Activated gamma-delta T cell (primary cell): ENCODE measurements around the gene SLIT1.

Source experiments
- DNase-seq: peaks from one replicate; lab custom pipeline; 2025; lab: John Stamatoyannopoulos, UW

SLIT1 gene

GRCh38 chr10:97024168-97025073, 161.3 kb downstream of the SLIT1 start:
- DNase-seq = no peak

- DNase-seq = no peak
These were observed 162.2 kb downstream of the SLIT1 start for GRCh38 chr10:97023401-97024167.

DNA sequence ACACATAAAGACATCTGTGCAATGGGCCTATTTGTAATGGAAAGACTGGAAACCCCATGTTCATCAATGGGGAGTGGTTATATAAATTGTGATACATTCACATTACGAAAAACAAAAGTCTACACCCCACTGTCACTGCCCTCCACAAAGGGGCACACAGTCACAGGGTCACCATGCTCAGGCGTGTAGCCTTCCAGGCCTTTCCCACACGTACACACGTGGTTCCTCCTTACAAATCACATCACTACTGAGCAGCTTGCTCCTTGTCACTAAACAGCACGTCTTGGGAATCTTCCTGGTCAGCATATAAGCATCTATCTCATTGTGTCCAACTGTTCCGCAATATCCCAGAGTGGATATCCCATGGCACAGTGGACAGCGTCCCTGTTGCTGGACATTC, 163.1 kb downstream of the SLIT1 start:
- DNase-seq = no peak

DNA sequence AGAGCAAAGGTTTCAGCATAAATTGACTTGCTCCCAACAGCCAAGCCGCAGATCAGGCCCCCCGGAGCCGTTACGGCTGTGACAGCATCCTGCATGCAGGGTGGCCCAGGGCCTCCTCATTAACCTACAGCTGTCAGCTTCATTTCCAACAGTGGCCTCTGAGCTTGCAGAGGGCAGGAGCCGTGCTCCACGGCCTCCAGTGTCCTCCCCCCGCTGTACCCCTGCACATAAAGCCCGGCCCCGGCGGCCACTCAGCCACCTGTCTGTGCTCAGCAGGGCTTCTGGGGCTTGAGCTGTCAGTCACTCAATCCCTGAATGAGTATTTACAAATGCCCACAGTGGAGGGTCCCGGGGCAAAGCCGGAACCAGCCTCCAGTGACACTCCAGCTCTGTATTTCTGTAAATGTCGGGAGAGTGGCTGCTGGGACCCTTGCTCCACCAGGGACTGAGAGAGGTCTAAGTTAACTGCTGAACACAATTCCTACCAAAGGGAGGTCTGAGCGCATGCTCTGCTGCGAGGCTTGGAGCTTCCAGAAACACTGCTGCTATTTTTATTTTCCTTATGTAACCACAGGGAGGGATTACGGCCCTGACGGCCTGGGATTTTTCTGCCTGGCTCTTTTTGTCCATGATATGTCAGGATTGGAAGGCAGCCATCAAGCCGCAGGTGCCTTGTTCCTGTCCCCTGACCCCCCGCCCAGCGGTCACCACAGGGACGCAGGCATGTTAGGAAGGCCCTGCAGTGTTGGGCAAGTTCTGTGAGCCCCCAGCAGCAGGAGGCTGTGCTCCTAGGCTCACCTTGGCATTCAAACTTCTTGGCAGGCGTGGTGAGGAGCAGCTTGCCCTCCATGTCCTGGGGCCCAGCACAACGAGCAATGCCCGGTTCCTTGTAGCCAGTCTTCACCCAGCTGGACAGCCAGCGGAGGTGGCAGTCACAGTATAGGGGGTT, 165.0 kb downstream of the SLIT1 start:
- no peak for DNase-seq

GRCh38 chr10:97019213-97019844, 166.4 kb downstream of the SLIT1 start:
- no peak for DNase-seq

- no peak for DNase-seq
These were observed 167.2 kb downstream of the SLIT1 start for GRCh38 chr10:97018251-97019212.

DNA sequence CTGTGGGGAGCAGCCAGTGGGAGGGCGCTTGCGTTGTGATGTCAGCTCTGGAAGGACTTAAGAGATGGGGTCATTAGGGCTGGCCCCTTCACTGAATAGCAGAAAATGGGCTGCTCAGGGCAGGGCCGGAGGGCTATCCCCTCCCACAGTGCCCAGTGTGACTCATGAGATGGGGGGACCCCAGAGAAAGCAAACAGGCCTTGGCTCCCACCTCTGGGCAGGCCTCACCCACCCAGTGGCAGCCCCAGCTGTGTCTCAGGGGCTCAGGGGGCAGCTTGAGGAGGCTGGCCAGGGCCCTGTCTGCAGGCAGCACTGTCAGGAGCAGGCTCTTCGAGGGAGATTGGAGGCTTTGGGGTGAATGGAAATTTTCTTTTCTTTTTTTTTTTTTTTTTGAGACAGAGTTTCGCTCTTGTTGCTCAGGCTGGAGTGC, 168.3 kb downstream of the SLIT1 start:
- no peak for DNase-seq

DNA sequence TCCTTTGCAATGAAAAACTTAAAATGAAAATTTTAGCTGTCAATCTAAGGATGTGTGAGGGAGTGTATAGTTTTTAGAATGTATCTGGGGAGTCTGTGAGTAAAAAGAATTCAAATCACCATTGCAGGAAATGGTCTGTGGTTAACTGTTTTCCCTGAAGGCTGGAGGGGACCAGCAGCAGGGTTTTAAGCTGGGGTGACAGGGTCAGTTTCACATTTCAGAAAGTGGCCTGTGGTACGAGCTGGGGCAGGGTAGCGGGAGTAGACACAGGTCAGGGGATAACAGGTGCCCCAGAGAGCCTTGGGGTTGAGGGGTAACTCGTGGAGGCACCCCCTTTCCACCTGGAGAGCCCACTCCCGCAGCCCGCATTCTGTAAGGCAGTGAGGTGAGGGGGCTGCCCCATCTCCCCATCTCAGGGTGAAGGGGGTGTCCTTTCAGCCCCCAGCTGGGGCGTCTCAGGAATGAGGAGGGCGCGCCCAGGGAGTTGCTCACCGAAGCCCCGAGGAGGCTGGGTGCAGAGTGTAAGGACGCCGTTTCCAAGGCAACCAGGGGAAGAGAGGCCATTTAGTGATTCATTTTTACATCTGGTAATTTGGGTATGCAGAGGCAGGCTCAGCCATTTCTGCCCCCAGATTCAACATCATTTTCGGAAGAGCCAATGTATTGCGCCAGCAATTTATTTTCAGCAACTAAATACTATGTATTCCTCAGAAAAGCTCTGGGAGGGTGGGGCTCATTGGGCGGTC, 168.9 kb downstream of the SLIT1 start:
- DNase-seq = no peak

DNA sequence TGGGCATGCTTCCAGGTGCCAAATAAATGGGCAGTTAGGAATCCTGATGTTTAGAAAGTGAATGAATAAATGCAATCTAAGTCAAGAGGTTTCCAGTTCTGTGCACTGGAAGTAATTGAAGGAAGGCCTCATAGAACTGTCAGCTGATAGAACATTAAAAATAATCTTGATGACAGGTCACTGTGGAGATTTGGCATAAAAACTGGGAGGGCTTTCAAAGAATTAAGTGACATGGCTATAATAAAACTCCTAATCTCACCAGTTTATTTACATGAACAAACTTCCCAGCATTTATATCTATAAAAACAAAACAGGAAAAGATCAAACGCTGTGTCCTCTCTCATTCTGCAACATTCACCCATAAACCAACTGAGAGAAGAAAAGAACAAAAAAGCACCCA, 170.5 kb downstream of the SLIT1 start:
- DNase-seq = no peak

DNA sequence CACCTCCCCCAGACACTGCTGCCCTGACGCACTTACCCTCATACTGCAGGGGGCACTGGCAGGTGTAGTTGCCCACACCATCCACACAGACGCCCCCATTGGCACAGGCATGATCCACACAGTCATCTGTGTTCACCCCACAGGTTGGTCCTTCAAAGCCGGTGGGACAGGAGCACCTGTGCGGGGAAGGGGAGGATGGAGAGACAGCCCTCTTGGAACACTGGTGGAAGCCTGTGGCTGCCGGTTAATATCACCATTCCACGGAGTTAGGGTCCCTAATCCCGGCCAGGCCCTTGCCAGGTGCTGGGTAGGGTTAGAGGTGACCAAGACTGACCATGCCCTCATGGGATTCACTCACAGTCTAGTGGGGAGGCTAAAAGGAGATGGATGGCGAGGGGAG, 171.8 kb downstream of the SLIT1 start:
- no peak for DNase-seq

- no peak for DNase-seq
These were observed 172.2 kb downstream of the SLIT1 start for GRCh38 chr10:97013568-97013967.

DNA sequence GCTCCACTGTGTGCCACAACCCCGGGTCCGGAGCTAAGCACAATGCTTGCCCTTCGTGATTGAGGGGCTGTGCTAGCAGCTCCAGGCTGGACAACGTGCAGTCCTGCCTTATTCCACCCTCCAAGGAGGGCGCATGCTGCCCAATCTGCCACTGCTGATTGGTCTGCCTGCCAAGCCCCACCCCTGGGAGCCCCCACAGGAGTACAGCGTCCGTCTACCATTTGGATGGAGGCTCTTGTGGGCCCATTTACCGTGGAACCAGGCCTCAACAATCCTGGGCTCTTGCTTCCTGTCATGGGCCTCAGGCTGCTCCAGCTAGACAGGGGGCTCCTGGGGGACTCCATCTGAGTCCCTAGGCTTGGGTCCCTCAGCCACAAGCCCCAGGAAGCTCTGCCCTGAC, 173.3 kb downstream of the SLIT1 start:
- DNase-seq = no peak

- no peak for DNase-seq
These were observed 174.4 kb downstream of the SLIT1 start for GRCh38 chr10:97011397-97011796.

DNA sequence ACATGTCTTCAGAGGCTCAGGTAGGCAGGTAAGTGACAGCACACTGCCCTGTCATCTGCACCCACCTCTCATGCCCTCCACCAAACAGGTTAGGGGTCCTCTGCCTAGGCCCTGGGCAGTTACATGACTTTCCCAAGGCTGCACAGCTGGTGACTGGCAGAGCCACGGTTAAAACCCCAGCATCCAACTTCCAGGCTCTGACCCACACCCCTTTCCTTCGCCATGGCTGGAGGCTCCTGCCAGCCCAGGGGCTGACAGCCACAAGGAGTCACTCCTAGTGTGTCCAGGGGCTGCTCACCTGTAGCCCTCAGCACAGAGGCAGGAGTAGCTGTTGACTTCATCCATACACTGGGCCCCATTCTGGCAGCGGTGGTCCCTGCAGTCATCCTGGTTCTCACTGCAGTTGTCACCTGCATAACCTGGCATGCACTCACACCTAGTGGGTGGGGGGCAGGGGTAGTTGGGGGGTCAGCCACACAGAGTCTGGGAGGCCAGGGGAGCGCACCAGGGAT, 175.0 kb downstream of the SLIT1 start:
- no peak for DNase-seq

GRCh38 chr10:97007417-97007816, 178.3 kb downstream of the SLIT1 start:
- no peak for DNase-seq

GRCh38 chr10:97006364-97006763, 179.4 kb downstream of the SLIT1 start:
- no peak for DNase-seq

- no peak for DNase-seq
These were observed 180.4 kb downstream of the SLIT1 start for GRCh38 chr10:97005349-97005748.

DNA sequence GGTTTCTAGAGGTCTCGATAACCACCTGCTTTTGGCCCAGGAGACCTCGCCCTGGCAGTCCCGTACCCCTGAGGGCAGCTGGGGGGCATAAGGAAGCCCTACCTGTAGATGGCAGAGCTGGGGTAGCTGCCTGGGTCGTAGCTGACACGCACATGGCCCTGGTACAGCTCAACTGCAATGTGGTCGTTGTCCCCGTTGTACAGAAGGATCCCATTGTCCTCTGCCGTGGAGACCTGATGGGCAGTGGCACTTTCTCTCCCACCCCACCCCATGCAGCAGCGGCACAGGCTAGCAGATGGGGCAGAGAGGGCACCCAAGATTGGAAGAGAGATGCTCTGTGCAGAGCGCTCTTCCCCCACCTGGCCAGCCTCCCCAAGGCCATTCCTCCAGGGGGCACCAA, 181.2 kb downstream of the SLIT1 start:
- DNase-seq = no peak

GRCh38 chr10:97003804-97004201, 182.0 kb downstream of the SLIT1 start:
- no peak for DNase-seq
